SK-N-SH (cell line): Measurements from ENCODE around the gene RNPEPL1. TPM values are rescaled to one million over a fixed set of nuclear protein-coding genes. Genes with fewer than 3 reads are reported as not detected.

ENCODE experiments used
- CTCF ChIA-PET: fragments of 300-600, 350-600 bp; formaldehyde crosslinking; extraction: SDS; loops from one replicate; lab custom pipeline; 2021; lab: Yijun Ruan, JAX
- POLR2A ChIA-PET: fragments of 350-600 bp; sonication (Branson Sonifier 250); formaldehyde crosslinking; extraction: SDS; loops from one replicate; lab custom pipeline; 2020; ENCODE audit warnings: antibody characterized with exemption, inconsistent platforms; lab: Yijun Ruan, JAX
- DNase-seq: peaks from one replicate; pipeline ENCODE4 v3.0.0; 2012
- H2AFZ ChIP-seq: fragments of 200-600 bp; sonication (generic); 2 replicates; pipeline ENCODE4 v1.8.1; 2016; ENCODE audit warnings: antibody characterized with exemption, mild to moderate bottlenecking, low read depth
- H3F3A ChIP-seq: fragments of 200-600 bp; sonication (generic); replicated peaks from 2 replicates; pipeline ENCODE3; 2016; ENCODE audit warnings: antibody characterized with exemption, mild to moderate bottlenecking; ENCODE audit not compliant: insufficient read depth
- H3K27ac ChIP-seq, 2 experiments: fragments of 200-500 bp in 1 of 2; fragments of 200-600 bp in 1 of 2; sonication (Bioruptor generic) in 1 of 2; sonication (generic), shearing (Covaris generic) in 1 of 2; 2 replicates each; pipeline versions ENCODE4 v1.5.1 to v1.6.1; 2014 to 2016; ENCODE audit warnings: low read depth in 2 of 2, inconsistent platforms in 1 of 2, low read length in 1 of 2, mild to moderate bottlenecking in 1 of 2, mixed read lengths in 1 of 2
- H3K27me3 ChIP-seq: fragments of 200-600 bp; sonication (generic), shearing (Covaris generic); 2 replicates; pipeline ENCODE4 v1.6.1; 2016; ENCODE audit warnings: mixed run types; ENCODE audit not compliant: insufficient read depth
- H3K36me3 ChIP-seq, 2 experiments: fragments of 200-500 bp in 1 of 2; fragments of 200-600 bp in 1 of 2; sonication (Bioruptor generic) in 1 of 2; sonication (generic) in 1 of 2; replicated peaks in 1 of 2; 2 replicates each; pipeline versions ENCODE3 to v1.5.1; 2014 to 2016; ENCODE audit warnings: low read length in 1 of 2, mild to moderate bottlenecking in 1 of 2; ENCODE audit not compliant: insufficient read depth in 2 of 2, control insufficient read depth in 1 of 2
- H3K4me1 ChIP-seq, 2 experiments: fragments of 200-500 bp in 1 of 2; fragments of 200-600 bp in 1 of 2; sonication (Bioruptor generic) in 1 of 2; sonication (generic), shearing (Covaris generic) in 1 of 2; 2 replicates each; pipeline versions ENCODE4 v1.5.1 to v1.6.1; 2014 to 2016; ENCODE audit warnings: low read depth in 1 of 2, low read length in 1 of 2, mixed run types in 1 of 2; ENCODE audit not compliant: insufficient read depth in 2 of 2, control insufficient read depth in 1 of 2
- H3K4me2 ChIP-seq: fragments of 200-600 bp; sonication (generic), shearing (Covaris generic); 2 replicates; pipeline ENCODE4 v1.6.1; 2017; ENCODE audit warnings: mixed run types
- H3K4me3 ChIP-seq, 2 experiments: fragments of 200-500 bp in 1 of 2; fragments of 200-600 bp in 1 of 2; sonication (Bioruptor generic) in 1 of 2; sonication (generic), shearing (Covaris generic) in 1 of 2; 2 replicates each; pipeline versions ENCODE4 v1.5.1 to v1.8.1; 2014 to 2016; ENCODE audit warnings: low read depth in 2 of 2, inconsistent platforms in 1 of 2, low read length in 1 of 2, mild to moderate bottlenecking in 1 of 2, mixed read lengths in 1 of 2, moderate library complexity in 1 of 2
- H3K79me2 ChIP-seq: fragments of 200-600 bp; sonication (generic); 2 replicates; pipeline ENCODE4 v1.8.1; 2017; ENCODE audit warnings: mild to moderate bottlenecking; ENCODE audit not compliant: insufficient read depth
- H3K9ac ChIP-seq: fragments of 200-600 bp; sonication (generic); 2 replicates; pipeline ENCODE4 v1.6.1; 2017; ENCODE audit warnings: mixed run types
- H3K9me2 ChIP-seq: fragments of 200-600 bp; sonication (generic); 2 replicates; pipeline ENCODE4 v1.6.1; 2017; ENCODE audit warnings: mixed run types
- H3K9me3 ChIP-seq: fragments of 200-600 bp; sonication (generic); 2 replicates; pipeline ENCODE4 v1.6.1; 2017; ENCODE audit warnings: mixed run types, mild to moderate bottlenecking, moderate library complexity
- H4K20me1 ChIP-seq: fragments of 200-600 bp; sonication (generic); 2 replicates; pipeline ENCODE4 v1.6.1; 2017; ENCODE audit warnings: mild to moderate bottlenecking, mixed run types; ENCODE audit not compliant: insufficient read depth
- CHD2 ChIP-seq: fragments of 150-350 bp; IDR thresholded peaks from 2 replicates; pipeline ENCODE4 v1.6.1; 2018; ENCODE audit warnings: low read length; ENCODE audit not compliant: partially characterized antibody
- EP300 ChIP-seq, 2 experiments: IDR thresholded peaks; 2 replicates each; pipeline versions ENCODE4 v1.4.0 to v1.6.1; 2012; ENCODE audit warnings: borderline replicate concordance in 1 of 2, low read depth in 1 of 2, low read length in 1 of 2
- FOXJ3 ChIP-seq: sonication (generic); formaldehyde crosslinking; IDR thresholded peaks from 2 replicates; pipeline ENCODE4 v1.5.1; 2020; ENCODE audit warnings: mild to moderate bottlenecking, missing genetic modification reagents
- MAX ChIP-seq: IDR thresholded peaks from 2 replicates; pipeline ENCODE4 v1.4.0; 2012; ENCODE audit warnings: low read depth
- NFIC ChIP-seq: IDR thresholded peaks from 2 replicates; pipeline ENCODE4 v1.4.0; 2012; ENCODE audit warnings: borderline replicate concordance
- NRF1 ChIP-seq: IDR thresholded peaks from 2 replicates; pipeline ENCODE4 v1.6.1; 2012; ENCODE audit warnings: low read depth, mild to moderate bottlenecking, low read length
- PBX3 ChIP-seq: IDR thresholded peaks from 2 replicates; pipeline ENCODE4; 2012
- RCOR1 ChIP-seq: fragments of 150-350 bp; IDR thresholded peaks from 2 replicates; pipeline ENCODE4 v1.6.1; 2017; ENCODE audit warnings: antibody characterized with exemption, low read length
- RFX5 ChIP-seq: IDR thresholded peaks from 2 replicates; pipeline ENCODE4 v1.6.1; 2012; ENCODE audit warnings: mild to moderate bottlenecking, improper control_type of control experiment, low read length
- SIN3A ChIP-seq: IDR thresholded peaks from 2 replicates; pipeline ENCODE4 v1.6.1; 2012; ENCODE audit warnings: low read depth, mild to moderate bottlenecking, low read length, moderate library complexity, borderline replicate concordance
- TAF1 ChIP-seq: IDR thresholded peaks from 2 replicates; pipeline ENCODE4 v1.6.1; 2012; ENCODE audit warnings: low read depth, mild to moderate bottlenecking, low read length, moderate library complexity, borderline replicate concordance
- TEAD4 ChIP-seq: IDR thresholded peaks from 2 replicates; pipeline ENCODE4 v1.4.0; 2012; ENCODE audit warnings: mild to moderate bottlenecking, borderline replicate concordance; ENCODE audit not compliant: insufficient read depth
- WGBS: methylation state at CpG from one replicate; pipeline ENCODE4 v1.1.6; 2017; ENCODE audit warnings: low lambda C conversion rate; 5-methylcytosine and 5-hydroxymethylcytosine counted together
- polyA plus RNA-seq, 3 experiments: library from polyadenylated mRNA; depleted of rRNA; stranded (reverse); fragments of >200 nt; gene quantifications; 2 replicates each; pipeline ENCODE4 v1.2.3, GENCODE V29; 2012
- TF ChIP-seq, protein P1 (sequence below): fragments of 200-600 bp; sonication (generic); IDR thresholded peaks from 2 replicates; pipeline ENCODE4 v1.6.1; 2017; ENCODE audit warnings: antibody characterized with exemption, mild to moderate bottlenecking, moderate library complexity
- TF ChIP-seq, protein P2 (sequence below): fragments of 150-350 bp; IDR thresholded peaks from 2 replicates; pipeline ENCODE4 v1.6.1; 2017; ENCODE audit warnings: antibody characterized with exemption, low read length, low read depth, borderline replicate concordance
- TF ChIP-seq, protein P3 (sequence below): fragments of 150-350 bp; IDR thresholded peaks from 2 replicates; pipeline ENCODE4 v1.6.1; 2016; ENCODE audit warnings: mild to moderate bottlenecking, low read depth, low read length

RNPEPL1 gene
- polyA plus RNA-seq, 1 of the 3 experiments (the other 2 are of a cell fraction), result 14.3 TPM

DNA sequence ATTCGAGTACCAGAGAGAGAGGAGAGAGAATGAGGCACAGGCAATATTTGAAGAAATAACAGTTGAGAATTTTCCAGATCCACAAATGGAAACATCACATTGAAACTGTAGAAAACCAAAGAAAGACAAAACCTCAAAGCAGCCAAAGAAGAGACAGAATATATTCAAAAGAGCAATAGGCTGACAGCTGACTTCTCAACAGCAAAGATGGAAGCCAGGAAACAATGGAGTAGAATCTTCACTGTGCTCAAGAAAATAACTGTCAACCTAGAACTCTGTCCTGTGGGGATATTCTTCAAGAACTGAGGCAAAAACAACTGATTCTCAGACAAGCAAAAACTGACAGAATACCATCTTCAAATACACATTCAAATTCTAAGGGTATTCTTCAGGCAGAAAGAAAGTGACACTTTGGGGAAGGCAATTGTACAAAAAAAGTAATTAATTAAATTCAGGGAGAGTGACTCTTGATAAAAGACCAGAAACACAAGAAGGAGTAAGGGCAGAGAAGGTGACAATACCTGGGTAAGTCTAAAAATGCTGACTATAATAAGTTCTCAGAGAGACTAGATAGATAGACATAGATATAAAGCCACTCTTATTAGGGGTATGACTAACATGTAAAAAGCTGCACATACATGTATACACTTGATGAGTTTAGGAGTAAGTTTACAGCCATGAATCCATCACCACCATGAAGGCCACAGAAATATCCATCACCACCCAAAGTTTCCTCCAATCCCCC lies 36.1 kb upstream of the RNPEPL1 start:
- DNase-seq, result no peak
- Histone ChIP-seq H3K9ac (no peak overlapping the region), H3K79me2 (no peaks in the 10 kb centered on the region; the same call in 1 of the 2 replicates), H3F3A (peaks cover 3% of the 10 kb centered on the region), H3K36me3 (peaks cover 0 to 29% of the 10 kb centered on the region in 2 experiments), H3K27me3 (no peaks in the 10 kb centered on the region), H3K9me3 (peaks cover 21% of the 10 kb centered on the region; the same call in 1 of the 2 replicates), H3K27ac (no peak overlapping the region), H3K9me2 (no peaks in the 10 kb centered on the region), H3K4me1 (no peaks in the 10 kb centered on the region), H3K4me3 (no peak overlapping the region), H4K20me1 (no peaks in the 10 kb centered on the region), H2AFZ (no peak overlapping the region), H3K4me2 (no peak overlapping the region)
- 93% methylated on average over 1 of the region's 1 CpG for WGBS
- CTCF ChIA-PET, result no interaction called here
- POLR2A ChIA-PET, result no interaction called here
- no peak for TF ChIP-seq SIN3A

GRCh38 chr2:240538031-240538780 lies 30.1 kb upstream of the RNPEPL1 start:
- CTCF ChIA-PET, result no interaction called here
- Histone ChIP-seq H3K4me1 (no peaks in the 10 kb centered on the region), H4K20me1 (no peaks in the 10 kb centered on the region), H3K27ac (no peak overlapping the region), H3K9me3 (no peaks in the 10 kb centered on the region), H3K4me3 (no peak overlapping the region), H3K9me2 (no peaks in the 10 kb centered on the region), H2AFZ (no peak overlapping the region), H3K4me2 (no peak overlapping the region), H3F3A (no peaks in the 10 kb centered on the region), H3K9ac (no peak overlapping the region), H3K79me2 (no peaks in the 10 kb centered on the region; the same call in 1 of the 2 replicates), H3K36me3 (peaks cover 10 to 13% of the 10 kb centered on the region in 2 experiments), H3K27me3 (no peaks in the 10 kb centered on the region)
- WGBS, result 86% methylated on average over 19 of the region's 43 CpGs
- POLR2A ChIA-PET, result no interaction called here
- no peak for DNase-seq
- TF ChIP-seq EP300 (IDR thresholded peaks at IDR 0.05; ENCODE audit: borderline replicate concordance in 1 of 2, low read depth in 1 of 2, low read length in 1 of 2), result no peak
- no peak for TF ChIP-seq MAX
- no peak for TF ChIP-seq CHD2
- no peak for TF ChIP-seq PBX3
- no peak for TF ChIP-seq TEAD4
- TF ChIP-seq, protein P1, sequence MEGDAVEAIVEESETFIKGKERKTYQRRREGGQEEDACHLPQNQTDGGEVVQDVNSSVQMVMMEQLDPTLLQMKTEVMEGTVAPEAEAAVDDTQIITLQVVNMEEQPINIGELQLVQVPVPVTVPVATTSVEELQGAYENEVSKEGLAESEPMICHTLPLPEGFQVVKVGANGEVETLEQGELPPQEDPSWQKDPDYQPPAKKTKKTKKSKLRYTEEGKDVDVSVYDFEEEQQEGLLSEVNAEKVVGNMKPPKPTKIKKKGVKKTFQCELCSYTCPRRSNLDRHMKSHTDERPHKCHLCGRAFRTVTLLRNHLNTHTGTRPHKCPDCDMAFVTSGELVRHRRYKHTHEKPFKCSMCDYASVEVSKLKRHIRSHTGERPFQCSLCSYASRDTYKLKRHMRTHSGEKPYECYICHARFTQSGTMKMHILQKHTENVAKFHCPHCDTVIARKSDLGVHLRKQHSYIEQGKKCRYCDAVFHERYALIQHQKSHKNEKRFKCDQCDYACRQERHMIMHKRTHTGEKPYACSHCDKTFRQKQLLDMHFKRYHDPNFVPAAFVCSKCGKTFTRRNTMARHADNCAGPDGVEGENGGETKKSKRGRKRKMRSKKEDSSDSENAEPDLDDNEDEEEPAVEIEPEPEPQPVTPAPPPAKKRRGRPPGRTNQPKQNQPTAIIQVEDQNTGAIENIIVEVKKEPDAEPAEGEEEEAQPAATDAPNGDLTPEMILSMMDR, result no peak
- no peak for TF ChIP-seq FOXJ3 (CRISPR knock-in tag)
- TF ChIP-seq, protein P2, sequence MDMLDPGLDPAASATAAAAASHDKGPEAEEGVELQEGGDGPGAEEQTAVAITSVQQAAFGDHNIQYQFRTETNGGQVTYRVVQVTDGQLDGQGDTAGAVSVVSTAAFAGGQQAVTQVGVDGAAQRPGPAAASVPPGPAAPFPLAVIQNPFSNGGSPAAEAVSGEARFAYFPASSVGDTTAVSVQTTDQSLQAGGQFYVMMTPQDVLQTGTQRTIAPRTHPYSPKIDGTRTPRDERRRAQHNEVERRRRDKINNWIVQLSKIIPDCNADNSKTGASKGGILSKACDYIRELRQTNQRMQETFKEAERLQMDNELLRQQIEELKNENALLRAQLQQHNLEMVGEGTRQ, result no peak
- no peak for TF ChIP-seq NRF1
- TF ChIP-seq, protein P3, sequence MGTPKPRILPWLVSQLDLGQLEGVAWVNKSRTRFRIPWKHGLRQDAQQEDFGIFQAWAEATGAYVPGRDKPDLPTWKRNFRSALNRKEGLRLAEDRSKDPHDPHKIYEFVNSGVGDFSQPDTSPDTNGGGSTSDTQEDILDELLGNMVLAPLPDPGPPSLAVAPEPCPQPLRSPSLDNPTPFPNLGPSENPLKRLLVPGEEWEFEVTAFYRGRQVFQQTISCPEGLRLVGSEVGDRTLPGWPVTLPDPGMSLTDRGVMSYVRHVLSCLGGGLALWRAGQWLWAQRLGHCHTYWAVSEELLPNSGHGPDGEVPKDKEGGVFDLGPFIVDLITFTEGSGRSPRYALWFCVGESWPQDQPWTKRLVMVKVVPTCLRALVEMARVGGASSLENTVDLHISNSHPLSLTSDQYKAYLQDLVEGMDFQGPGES, result no peak
- no peak for TF ChIP-seq TAF1
- TF ChIP-seq RFX5, result no peak
- no peak for TF ChIP-seq NFIC
- TF ChIP-seq RCOR1, result no peak
